Activated gamma-delta T cell (primary cell): ENCODE results near the gene DCAF12.

Experiments
- DNase-seq: peaks from one replicate; lab custom pipeline; 2025; lab: John Stamatoyannopoulos, UW

DCAF12 gene

GRCh38 chr9:34125681-34126206 lies 754 bp downstream of the DCAF12 start:
- no peak for DNase-seq

GRCh38 chr9:34124926-34125325 lies 1.6 kb downstream of the DCAF12 start:
- no peak for DNase-seq

DNA sequence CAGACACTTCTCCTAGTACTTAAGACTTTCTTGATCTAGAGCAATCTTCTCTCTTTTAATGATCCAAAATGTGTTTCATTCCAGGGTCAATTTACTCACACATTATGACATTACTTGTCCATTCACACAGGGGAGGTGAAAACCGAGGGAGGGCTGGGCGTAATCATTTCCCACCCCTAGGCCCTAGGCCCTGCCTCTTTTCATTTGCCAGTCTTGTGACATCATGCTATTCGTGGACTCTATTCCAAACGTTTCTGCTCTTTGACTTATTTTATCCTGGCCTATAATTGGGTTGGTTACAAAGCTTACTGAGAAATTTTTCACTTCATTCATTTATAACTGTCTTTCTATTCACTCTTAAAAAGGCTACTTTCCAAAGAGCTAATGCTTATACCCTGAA lies 2.4 kb downstream of the DCAF12 start:
- DNase-seq, result no peak

- DNase-seq, result no peak
Observed at GRCh38 chr9:34123682-34124081, 2.8 kb downstream of the DCAF12 start.

- DNase-seq, result no peak
Observed at GRCh38 chr9:34121996-34122395, 4.5 kb downstream of the DCAF12 start.

GRCh38 chr9:34119713-34120112 lies 6.8 kb downstream of the DCAF12 start:
- DNase-seq, result no peak

GRCh38 chr9:34114436-34114835 lies 12.1 kb downstream of the DCAF12 start:
- DNase-seq, result no peak

- DNase-seq, result no peak
Observed at GRCh38 chr9:34106110-34106509, 20.4 kb downstream of the DCAF12 start.

GRCh38 chr9:34102796-34103195 lies 23.7 kb downstream of the DCAF12 start:
- DNase-seq, result no peak

- no peak for DNase-seq
Observed at GRCh38 chr9:34098307-34098706, 28.2 kb downstream of the DCAF12 start.

DNA sequence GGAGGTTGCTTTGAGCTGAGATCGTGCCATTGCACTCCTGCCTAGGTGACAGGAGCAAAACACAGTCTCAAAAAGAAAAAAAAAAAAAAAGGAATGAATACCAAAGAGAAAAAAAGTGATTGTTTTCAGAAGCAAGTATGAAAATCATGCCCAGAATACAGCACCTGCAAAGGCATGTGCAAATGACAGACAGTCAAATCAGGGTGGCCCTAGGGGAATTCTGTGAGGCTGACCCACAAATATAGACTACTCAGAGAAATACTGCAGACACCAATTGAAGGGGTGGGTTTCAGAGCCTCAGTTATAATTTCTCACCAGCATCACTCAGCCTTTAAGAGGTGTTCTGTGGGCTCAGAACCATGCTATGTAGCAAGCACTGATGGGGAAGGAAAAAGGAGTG lies 28.6 kb downstream of the DCAF12 start:
- DNase-seq, result no peak

DNA sequence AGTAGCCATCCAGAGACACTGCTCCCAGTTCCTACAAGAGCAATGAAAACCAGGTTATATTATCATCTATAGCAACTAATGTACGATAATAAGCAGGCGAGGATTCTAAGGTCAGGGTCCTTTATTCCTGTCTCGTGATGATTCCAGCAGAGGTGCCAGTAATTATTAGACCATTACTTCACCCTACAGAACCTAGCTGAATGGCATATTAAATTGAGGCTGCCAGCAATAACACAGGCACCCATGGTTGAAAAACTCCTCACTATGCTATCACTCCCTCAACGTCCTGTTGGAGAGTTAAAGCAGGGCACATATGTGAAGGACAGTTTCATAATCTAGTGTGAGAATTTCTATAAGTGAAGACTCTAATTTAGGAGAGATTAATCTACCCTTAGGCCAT lies 29.7 kb downstream of the DCAF12 start:
- no peak for DNase-seq

- DNase-seq, result no peak
Observed at GRCh38 chr9:34093578-34093977, 32.9 kb downstream of the DCAF12 start.

DNA sequence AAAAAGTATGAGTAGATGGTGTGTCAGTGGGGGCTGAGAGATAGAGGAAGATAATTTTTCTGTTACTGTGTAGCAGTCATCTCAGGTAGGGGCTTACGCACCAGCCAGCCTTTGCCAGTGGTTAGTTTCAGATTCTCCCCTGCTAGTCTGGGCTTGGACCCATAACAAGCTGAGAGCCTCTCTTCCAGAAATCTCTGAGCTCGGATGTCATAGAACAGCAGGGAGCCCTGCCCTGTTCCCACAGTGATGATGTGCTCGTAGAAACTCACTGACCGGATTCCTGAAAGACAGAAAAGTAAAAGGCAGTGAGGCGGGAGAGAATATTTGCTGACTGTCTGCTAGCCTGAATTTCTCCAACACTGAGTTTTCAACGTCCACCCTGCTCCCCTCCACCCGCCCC lies 37.2 kb downstream of the DCAF12 start:
- DNase-seq, result no peak

DNA sequence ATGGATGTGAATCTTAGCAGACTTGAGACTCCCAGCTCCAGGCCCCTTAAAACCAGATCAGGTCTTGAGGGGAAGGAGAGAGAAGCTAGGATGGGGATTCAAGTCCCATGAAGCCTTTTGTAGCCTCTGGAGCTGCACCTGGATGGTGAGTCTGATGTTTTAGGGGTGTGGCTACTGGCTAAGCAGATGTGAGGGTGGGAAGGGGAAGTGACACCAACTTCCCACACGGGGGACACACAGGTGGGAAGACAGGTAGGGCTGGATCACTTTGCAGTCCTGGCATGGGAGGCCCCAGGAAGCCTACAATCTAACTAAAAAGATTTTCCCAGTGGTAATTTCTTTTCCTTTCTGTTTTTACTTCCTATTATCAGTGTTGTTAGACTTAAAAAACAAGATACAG lies 39.1 kb downstream of the DCAF12 start:
- no peak for DNase-seq

GRCh38 chr9:34086864-34087263 lies 39.6 kb downstream of the DCAF12 start:
- DNase-seq, result no peak

DNA sequence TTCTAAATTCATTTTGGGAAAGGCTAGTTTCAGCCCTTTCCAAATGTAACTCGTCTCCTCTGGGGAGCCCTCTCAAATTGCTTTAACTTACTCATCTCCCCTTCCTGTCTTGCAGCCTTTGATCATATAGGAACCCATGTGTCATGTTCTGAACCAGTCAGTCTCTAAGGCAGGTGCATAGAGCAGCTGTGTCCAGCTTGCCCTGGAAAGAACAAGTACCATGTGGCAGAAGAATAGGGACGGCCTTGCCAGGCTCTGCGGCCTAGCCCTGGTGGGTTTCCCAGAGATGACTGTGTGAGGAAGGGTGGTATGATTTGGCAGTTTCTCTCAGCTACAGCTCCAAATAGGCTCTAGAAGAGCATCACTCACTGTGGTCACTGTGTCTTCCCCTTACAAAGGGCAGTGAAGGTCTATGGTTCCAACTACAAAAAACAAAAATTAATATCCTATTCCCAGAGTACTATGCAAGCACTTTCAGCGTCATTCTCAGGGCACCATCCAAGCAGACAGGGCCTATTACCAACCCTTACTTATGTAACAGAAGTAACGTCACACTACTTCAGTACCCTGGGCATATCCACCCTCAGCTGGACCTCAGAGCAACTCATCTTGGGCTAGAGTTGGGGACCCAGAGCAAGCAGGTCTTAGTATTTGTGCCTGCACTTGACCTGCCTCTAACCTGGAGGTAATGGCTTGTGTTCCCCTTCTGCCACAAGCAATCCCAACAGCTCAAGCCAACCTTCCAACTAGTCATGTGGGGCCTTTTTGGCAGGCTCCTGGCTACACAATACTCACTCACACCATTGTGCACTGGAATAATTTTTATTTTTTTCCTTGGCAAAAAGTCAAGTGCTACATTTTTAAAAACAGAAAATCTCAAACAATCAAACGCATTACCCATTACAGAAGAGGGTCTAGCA lies 40.7 kb downstream of the DCAF12 start:
- no peak for DNase-seq

- no peak for DNase-seq
Observed at GRCh38 chr9:34084562-34084961, 41.9 kb downstream of the DCAF12 start.

DNA sequence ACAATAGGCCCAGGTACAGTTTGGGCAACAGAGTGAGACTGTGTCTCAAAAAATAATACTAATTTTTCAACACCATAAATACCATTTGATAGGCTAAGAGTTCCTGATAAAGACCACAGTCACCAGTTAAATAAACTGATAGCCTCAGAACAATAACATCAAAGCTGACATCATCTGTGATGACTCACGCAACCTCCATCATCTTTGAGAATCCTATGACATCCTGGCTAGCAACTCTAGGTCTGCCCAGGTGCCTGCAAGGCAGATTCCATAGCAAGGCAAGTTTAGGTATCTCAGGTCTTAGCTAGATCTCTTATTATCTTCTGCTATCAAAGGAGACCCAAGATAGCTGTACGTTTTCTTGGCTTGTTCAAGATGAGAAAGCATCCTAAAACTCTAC lies 47.3 kb downstream of the DCAF12 start:
- no peak for DNase-seq

GRCh38 chr9:34072868-34073590 lies 53.5 kb downstream of the DCAF12 start:
- DNase-seq, result no peak

GRCh38 chr9:34072410-34072809 lies 54.1 kb downstream of the DCAF12 start:
- DNase-seq, result no peak

GRCh38 chr9:34070606-34071324 lies 55.7 kb downstream of the DCAF12 start:
- no peak for DNase-seq
